GM18507 (cell line): ENCODE results near the gene EIF1.
"Not testable (repeated sequence)": the region's sequence is repeated elsewhere in the genome, so short reads cannot be mapped to it uniquely, and the experiment has no call there.

Experiments
- DNase-seq: peaks from one replicate; pipeline ENCODE4 v3.0.0; 2011; ENCODE audit warnings: low read depth; ENCODE audit not compliant: insufficient read length; ENCODE audit errors: extremely low spot score
- FAIRE-seq: peaks from 2 replicates; lab custom pipeline; 2011; peaks lifted over from hg19 to GRCh38; lab: Jason Lieb, UNC

Gene EIF1

DNA sequence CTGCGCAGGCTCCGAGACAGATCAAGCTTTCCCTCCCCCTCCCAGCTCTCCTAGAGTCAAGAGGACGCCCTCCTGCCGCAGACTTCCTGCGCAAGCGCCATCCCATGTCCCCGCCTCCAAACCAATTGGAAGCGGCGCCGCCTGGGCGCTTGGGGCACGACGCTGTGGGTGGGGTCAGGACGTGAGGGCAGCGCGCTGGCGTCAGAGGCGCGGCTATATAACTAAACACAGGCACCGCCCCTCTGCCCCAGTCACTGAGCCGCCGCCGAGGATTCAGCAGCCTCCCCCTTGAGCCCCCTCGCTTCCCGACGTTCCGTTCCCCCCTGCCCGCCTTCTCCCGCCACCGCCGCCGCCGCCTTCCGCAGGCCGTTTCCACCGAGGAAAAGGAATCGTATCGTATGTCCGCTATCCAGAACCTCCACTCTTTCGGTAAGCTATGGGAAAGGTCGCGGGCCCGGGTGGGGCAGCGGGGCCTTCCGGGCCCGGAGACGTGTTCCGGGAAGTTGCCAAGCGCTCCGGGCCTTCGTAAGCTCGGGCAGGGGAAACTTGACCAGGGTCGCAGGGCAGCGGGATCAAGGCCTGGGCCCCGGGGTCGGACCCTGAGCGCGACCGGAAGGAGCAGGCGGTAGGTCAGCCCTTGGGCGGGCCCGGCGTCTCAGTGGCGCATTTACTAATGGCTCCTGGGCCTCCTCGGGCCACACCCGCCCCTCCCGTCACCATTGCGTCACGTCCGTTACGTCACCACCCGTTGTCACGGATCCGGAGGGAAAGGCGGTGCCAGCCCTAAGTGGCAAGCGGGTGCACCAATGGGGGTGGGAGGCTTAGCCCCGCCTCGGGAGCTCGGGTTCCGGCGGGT is at the start of gene EIF1:
TSS of gene EIF1 (plus strand) at position 245 of the 856 bp plus-strand sequence. CDS start at position 399, 154 bp downstream.
- peak; percentile 97 for FAIRE-seq

DNA sequence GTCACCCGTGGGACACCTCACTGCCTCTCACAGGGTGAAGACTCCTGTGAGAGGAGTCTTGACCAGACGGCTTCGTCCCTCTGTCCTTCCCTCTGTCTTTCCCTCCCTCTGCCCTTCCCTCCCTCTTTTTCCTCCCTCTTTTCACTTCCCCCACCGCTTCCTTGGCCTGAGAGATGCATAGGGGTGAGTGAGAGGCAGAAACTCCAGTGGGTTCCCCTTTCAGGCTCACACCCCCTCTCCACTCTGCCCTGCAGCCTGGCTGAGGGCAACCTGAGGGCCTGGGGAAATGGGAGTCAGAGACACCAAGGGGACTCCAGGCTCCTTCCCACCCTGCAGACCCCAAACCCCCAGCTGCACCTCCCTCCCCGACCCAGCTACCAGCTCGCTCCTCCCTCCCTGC is 49.7 kb upstream of the EIF1 start:
- FAIRE-seq: no peak
- DNase-seq: no peak

More for the DNA sequence above, at the start of gene EIF1:
- peak; percentile 90 for DNase-seq

DNA sequence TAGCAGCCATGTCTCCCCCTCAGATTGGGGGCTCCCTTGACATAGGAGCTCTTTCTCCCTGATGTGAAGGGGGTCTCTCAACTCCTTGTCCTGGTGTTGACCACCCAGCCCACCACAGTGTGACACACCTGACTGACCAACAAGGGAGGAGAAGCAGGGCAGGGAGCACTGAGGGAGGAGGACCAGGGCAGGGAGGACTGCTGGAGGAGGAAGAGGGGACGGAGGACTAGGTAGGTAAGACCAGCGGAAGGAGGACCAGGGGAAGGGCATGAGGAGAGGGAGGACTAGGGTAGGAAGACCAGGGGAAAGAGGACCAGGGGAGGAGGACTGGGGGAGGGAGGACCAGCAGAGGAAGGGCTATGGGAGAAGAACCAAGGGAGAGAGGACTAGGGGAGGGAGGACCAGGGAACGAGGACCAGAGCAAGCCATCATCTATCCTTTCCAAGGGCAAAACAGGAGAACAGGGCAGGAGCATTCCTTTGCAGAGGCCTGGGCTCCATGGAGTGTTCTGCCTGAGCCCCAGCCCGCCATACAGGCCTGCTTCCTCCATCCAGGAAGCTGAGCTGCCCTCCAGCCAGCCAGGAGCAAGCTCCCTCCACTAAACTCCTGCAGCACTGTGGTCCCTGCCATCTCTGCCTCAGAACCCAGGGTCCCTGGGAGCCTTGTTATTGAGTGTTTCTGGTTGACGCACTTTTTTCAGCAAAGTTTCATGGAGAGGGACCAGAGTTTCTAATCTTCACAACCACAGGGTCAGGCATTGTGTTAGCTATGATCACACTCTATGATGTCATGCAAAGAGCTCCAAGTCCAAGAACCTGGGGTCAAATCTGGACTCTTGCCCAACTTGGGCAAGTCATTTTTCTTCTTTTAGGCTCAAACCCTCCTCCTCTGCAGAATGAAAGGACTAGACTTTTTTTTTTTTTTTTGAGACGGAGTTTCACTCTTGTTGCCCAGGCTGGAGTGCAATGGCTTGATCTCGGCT is 48.9 kb upstream of the EIF1 start:
- FAIRE-seq (no peak), DNase-seq (no peak)

DNA sequence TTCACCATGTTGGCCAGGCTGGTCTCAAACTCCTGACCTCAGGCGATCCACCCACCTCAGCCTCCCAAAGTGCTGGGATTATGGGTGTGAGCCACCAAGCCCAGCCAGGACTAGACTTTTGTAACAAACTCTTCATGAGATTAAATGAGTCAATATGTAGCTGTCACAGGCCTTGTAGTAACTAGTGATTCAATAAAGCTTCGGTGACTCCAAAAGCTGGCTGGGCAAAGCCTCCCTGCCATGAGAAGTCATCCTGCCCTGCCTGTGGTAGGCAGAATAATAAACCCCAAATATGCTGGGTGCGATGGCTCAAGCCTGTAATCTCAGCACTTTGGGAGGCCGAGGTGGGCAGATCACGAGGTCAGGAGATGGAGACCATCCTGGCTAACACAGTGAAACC is 48.1 kb upstream of the EIF1 start:
- DNase-seq, FAIRE-seq: not testable (repeated sequence)

DNA sequence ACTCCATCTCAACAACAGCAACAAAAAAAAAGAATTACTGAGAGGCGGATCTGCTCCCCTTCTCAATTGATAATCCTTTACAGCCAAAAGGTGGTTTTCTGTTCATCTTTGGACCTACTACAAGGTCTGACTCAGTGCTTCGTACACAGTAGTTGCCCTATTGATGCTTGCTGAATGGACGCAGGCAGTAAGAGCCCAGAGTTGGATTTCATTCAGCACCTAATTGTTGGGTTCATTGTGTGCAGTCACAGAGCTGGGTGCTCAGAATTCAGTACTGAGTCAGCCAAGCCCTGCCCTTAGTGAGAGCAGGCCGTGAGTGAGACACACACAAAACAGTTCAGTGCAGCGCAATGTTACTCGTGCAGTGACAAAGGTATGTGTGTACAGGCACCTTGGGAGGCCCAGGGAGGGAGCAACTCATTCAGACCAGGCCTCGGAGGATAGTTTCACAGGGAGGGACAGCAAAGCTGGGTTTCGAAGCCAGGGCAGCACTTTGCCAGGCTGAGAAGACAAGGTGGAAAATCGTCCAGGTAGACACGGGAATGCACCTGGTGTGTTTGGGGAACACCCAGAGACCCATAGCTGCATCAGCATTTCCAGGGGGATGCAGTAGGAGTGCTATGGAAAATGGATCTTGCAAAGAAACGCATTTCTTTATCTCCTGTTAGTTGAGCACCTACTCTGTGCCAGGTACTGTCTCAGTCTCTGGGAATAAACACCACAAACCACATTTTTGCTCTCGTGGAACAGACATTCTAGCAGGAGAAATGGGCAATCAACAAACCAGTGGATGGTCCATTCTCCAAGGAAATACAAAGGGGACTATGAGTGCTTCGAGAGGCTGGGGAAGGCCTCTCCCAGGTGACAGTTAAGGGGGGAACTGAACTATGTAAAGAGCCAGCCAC is 46.2 kb upstream of the EIF1 start:
- no peak for DNase-seq

DNA sequence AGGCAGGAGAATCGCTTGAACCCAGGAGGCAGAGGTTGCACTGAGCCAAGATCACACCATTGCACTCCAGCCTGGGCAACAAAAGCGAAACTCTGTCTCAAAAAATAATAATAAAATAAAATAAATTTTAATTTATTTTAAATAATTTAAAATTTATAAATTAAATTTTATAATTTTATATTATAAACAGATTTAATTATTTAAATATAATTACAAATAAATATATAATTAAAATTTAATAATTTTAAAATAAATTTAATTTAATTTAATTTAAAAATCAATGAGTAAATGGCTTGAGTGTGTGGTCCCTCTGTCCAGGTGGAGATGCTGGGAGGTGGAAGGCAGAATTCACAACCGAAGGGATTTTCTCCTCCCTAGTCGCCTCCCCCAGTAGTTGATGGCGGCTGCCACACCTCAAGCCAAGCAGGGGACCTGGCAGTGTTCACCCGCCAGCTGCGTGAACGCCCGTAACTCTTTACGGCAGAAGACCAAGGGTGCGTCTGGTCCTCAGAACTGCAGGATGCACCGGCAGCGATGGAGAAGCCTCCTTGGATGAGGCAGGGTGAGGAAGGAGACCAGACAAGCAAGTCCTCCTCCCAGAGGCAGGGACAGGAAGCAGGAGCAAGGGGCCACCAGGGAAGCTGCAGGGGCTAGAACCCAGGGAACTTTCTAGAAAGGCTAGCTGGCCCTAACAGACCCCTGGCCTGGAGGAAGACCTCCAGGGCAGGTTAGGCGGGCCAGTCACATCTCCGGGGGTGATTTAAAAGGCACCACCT is 41.5 kb upstream of the EIF1 start:
- FAIRE-seq (no peak), DNase-seq (no peak)

More for the DNA sequence above, 46.2 kb upstream of the EIF1 start:
- FAIRE-seq: no peak

DNA sequence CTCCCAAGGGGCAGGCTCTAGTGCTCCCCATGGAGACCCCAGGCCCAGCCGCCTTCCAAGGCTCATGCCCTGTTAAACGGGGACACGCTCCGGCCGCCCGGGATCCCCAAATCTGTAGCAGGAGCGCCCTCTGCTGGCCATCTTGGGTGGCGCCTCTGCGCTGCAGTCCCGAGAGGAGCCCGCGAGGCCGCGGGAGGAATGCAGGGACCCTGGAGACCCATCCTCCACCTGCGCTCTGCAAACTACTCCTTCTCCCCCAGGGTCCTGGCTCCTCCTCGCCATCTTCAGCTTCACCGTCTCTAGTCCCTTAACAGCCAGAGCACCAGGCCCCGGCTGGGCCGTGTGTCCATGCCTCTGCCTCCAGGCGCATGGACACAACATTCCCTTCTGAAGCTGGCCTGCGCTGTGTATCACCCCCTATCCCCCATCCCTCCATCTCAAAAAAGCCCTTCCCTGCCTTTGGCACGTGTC is 40.7 kb upstream of the EIF1 start:
- DNase-seq (peak; percentile 81), FAIRE-seq (peak; percentile 62)

DNA sequence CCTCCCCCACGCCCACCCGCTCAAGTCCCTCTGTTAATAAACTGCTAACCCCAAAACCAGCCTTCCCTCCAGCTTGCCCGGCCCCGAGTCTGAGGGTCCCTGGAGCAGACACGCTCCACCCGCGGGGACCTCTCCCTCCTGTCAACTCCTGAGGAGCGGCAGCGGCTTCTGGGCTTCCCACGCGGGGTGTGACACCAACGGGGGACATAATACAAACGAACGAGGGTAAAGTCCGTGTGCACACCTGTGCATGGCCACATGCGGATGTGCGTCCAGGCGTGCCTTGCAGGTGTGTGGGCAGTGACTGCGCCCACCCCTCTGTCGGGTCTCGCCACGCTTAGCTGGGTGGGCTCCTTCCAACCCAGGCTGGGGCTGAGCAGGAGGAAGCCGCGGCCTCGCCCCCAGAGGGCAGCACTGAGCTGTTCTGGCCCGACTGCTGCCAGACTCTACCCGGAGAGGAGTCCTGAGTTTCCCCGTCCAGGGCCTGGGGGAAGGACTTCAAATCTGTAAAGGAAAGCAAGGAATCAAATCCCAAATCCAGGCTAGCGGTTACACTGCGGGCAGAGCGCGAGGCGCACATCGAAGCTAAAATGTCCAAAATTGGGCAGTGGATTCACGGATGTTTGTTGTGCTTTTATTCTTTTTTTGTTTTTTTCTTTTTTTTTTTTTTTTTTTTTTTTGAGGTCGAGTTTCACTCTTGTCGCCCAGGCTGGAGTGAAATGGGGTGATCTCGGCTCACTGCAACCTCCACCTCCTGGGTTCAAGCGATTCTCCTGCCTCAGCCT is 40.1 kb upstream of the EIF1 start:
- FAIRE-seq: peak; percentile 80
- DNase-seq: peak; percentile 70

DNA sequence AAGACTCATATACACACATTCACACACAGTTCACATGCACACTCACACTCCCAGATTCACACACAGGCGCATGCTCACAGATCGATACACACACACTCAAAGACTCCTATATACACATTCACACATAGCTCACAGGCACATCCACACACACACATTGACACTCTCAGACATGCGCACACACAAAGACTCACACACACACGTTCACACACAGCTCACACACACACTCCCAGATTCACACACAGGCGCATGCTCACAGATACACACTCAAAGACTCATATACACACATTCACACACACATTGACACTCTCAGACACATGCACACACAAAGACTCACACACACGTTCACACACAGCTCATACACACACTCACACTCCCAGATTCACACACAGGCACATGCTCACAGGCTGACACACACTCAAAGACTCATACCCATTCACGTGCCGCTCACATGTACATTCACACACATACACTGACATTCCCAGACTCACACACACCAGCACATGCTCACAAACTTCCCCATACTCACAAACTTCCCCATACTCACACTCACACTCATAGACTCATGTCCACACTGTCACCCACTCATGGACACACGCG is 38.7 kb upstream of the EIF1 start:
- FAIRE-seq (no peak), DNase-seq (no peak)

DNA sequence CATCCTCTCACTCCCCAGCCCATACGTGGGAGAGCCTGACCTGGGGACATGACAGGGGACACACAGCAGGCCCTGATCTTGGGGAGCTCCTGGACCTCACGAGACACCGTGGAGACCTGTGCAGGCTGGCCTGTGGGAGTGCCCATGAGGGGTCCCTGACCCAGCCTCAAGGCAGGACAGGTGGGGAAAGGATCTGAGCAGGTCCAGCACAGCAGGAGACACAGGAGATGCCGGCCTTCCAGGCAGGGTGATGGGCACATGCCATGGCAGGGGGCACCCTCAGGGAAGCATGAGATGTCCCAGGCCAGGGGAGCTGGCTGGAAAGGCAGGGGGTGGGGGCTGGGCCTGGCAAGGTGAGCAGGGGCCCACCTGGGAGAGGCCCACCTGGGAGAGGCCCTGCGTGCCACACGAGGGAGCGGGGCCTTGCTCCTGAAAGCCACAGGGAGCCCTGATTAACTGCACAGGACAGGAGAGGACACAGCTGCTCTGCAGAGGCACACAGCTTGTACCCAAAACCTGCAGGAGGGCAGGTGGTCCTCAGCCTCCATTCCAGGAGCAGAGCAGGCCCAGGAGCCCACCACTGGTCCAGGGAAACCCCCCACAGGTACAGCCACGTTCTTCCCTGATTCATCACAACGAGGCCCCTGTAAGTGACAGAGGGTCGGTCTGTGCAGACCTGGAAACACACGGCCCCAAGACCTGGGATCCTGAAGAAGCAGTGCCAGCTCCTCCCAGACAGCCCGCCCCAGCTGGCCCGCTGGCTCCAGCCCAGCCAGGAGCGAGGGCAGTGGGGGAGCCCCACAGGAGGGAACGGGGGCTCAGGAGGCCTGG is 37.7 kb upstream of the EIF1 start:
- FAIRE-seq: no peak

DNA sequence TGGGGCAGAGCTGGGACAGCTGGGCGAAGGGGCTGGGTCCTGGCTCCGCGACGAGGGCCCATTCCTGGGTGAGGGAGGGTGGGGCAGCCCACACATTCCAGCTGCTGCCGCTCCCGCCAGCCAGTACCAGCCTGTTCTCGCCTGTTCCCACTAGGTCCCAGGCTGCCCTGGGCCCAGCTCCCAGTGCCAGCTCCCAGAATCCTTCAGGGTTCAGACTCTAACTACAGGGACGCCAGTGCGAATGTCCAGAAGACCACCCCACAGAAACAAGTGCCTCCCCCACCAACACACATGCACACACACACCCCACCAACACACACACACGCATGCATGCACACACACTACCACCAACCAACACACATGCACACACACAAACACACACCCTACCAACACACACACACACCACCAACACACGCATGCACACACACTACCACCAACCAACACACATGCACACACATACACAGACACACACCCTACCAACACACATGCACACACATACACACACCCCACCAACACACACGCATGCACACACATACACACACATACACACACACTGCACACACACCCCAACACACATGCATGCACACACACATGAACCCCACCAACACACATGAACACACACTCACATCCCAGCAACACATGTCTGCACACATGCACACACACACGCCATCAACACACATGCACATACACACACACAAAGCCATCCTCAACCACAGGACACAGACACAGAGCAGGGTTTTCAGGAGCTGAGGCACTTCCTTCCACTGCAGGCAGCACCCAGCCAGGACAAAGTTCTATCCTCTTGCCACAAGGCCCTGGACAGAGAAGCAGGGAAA is 36.8 kb upstream of the EIF1 start:
- DNase-seq (no peak), FAIRE-seq (no peak)

More for the DNA sequence above, 37.7 kb upstream of the EIF1 start:
- no peak for DNase-seq

DNA sequence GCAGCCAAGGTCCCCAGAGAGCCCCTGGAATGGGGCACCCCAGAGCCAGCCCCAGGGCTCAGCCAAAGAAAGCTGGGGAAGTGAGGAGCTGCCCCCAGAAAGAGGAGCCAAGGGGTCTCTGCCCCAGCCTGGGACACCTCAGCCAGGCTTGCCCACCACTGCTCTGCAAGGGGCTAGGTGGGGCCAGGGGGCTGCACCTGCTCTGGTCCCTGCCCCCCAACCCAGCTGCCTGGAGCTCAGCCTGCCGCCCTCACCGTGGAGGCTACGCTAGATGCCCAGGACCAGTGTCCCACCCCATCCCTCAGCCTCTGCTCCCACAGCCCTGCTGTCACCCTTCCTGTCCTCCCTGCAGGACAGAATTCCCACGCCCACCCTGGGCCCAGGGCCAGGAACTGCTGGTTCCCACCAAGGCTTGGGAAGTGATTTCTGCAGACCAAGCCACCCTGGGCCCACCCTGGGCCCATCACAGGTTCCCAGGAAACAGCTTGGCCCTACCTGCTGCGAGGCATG is 36.2 kb upstream of the EIF1 start:
- no peak for FAIRE-seq
- no peak for DNase-seq

DNA sequence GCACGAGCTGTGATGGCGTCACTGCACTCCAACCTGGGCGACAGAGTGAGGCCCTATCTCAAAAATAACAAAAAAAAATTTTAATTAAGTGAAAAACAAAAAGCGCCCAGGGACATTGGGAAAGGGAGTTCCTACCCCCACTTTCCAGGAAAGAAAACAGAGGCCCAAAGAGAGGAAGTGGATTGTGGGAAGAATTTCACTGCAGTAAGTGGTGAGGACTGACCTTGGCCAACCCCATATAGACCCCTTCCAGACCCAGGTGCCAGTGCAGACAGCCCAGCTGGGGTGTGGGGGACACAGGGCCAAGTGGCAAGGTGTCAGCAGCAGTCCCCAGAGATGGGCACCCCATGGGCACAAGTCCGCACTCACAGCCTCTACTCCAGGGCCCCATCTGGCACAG is 35.3 kb upstream of the EIF1 start:
- no peak for FAIRE-seq
- no peak for DNase-seq

DNA sequence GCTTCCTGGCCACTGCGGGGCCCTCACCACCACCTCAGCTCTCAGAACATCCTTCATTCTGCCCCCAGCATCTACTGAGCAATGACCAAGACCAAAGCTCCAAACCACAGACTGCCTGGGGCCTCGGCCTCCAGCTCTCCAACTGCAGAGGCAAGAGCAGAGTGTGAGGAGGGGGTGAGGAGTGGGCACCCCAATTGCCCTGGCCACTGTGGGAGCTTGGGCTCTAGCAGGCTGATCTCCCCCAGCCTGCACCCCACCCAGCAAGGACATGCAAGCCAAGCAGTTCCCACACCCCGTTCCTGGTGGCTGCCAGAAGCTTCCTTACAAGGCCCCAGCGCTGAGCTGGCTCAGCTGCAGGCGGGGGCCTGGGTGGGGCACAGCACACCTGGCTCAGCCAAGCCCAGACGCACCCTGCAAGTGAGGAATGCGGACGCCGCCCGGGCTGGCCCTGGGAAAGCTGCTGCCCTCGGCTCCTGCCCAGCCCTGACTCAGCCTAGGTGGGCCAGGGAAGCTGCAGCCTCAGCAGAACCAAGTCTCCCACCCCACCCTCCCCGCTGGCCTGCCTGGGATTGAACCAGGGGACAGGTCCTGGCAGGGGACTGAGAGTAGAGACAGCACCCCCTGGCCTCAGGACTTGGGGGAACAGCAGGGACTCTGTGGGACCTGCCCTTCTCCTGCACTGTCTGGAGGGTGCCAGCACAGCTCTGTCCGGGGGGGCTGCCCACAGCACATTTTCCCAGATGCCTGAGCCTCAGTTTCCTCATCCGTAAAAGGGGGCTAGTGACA is 34.6 kb upstream of the EIF1 start:
- FAIRE-seq (no peak), DNase-seq (no peak)
